ENCODE results near the gene RGS6.

RGS6 gene

DNA sequence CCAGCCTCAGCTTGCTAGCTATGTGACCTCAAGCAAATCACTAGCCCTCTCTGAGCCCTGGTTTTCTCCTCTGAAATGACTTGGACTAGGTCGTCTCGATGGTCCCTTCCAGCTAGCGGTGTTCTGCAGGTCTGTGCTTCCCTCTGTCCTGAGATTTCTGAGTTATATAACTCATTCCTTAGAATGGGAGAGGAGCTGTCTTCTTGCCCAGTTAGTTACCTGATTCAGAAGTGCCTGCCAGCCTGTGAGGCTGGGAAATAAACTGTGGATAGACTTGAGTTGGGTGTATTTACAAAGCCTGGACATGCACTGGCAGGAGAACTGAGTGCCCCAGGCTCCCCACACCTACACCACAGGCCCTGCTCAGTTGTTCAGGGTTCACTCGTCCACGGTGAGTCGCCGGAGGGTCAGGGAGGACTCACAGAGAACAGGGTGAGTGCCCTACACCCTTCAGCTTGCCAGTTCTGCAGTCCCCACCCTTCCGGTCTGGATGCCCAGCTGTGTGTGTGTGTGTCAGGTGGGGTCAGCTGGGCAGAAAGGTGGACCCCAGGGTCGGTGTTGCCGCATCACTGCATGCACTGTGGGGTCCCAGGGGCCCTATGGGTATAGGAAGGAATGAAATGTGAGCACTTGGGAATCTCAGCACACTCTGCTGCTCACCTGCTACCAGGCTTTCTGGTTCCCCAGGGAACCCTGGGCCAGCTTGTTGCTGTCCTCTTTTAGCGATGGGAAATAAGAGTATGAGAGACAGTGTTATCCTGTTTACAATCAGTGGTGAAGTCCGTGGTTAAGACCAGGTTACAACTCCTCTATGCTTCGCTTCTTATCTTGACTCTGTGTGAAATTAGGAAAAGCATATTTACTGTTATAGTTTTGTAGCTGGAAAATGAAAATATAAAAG is 613.4 kb downstream of the RGS6 start:
- Histone ChIP-seq H3K9ac (ENCODE audit: low read length) (no peak overlapping the region), H3K4me3 (ENCODE audit: low read length) (no peak overlapping the region), H3K27me3 (ENCODE audit: control insufficient read depth, insufficient read depth, low read length) (no peaks in the 10 kb centered on the region), H3K4me1 (ENCODE audit: control insufficient read depth, low read depth, low read length) (peaks cover 11% of the 10 kb centered on the region), H3K27ac (ENCODE audit: low read length) (no peak overlapping the region), H3K9me3 (ENCODE audit: control insufficient read depth, low read depth, low read length) (no peaks in the 10 kb centered on the region), H3K36me3 (ENCODE audit: control insufficient read depth, low read depth, low read length) (no peaks in the 10 kb centered on the region)

DNA sequence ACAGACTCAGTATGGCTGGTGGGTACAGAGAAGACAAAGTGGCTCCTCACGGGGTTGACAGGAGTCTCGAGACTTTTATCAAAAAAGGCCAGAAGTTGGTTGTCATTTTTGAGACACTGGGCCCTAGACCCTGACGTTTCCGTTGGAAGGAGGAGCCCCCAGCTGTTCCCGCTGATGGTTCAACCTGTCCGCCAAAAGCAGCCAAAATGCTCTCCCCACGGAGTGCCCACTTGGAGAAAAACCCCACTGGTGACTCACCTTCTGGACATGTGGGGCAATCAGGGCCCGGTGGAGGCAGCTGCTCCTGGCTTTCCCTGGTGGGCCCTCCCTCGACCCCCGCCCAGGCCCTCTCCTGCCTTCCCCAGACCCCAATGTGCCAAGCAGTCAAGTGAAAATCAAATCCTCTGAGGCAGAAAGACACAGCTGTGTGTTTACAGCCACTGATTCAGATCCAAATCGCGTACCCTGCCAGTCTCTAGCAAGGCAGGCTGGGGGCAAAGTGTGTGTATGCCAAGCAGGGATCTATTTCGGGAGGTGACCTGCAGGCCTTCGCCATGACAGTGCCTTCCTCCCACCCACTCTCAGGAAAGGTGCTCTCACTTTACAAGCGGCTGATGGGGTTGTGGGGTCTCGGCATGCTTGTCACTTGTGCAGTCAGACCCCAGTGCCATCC is 614.3 kb downstream of the RGS6 start:
- Histone ChIP-seq H3K27me3 (ENCODE audit: control insufficient read depth, insufficient read depth, low read length) (no peaks in the 10 kb centered on the region), H3K36me3 (ENCODE audit: control insufficient read depth, low read depth, low read length) (no peaks in the 10 kb centered on the region), H3K9me3 (ENCODE audit: control insufficient read depth, low read depth, low read length) (no peaks in the 10 kb centered on the region), H3K27ac (ENCODE audit: low read length) (no peak overlapping the region), H3K9ac (ENCODE audit: low read length) (no peak overlapping the region), H3K4me1 (ENCODE audit: control insufficient read depth, low read depth, low read length) (peaks cover 11% of the 10 kb centered on the region), H3K4me3 (ENCODE audit: low read length) (no peak overlapping the region)

DNA sequence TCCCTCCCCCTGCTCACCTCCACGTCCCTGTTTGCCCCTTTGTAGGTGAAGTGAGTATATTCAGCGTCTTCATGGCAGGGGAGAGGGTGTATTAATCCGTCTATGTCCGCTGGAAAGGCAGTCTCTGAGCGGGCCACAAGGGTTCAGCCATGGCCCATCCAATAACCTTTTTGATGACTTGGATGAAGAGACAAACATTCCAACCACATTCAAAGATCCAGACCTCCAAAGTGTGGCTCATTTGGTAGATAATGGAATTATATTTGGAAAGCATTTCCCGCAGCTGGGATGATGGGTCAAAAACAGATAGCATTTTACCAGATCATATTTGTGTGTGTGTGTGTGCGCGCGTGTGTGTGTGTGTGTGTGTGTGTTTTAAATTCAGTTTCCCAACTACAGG is 615.8 kb downstream of the RGS6 start:
- Histone ChIP-seq H3K4me1 (ENCODE audit: control insufficient read depth, low read depth, low read length) (peaks cover 11% of the 10 kb centered on the region), H3K9me3 (ENCODE audit: control insufficient read depth, low read depth, low read length) (no peaks in the 10 kb centered on the region), H3K4me3 (ENCODE audit: low read length) (no peak overlapping the region), H3K27ac (ENCODE audit: low read length) (no peak overlapping the region), H3K36me3 (ENCODE audit: control insufficient read depth, low read depth, low read length) (no peaks in the 10 kb centered on the region), H3K9ac (ENCODE audit: low read length) (no peak overlapping the region), H3K27me3 (ENCODE audit: control insufficient read depth, insufficient read depth, low read length) (no peaks in the 10 kb centered on the region)

DNA sequence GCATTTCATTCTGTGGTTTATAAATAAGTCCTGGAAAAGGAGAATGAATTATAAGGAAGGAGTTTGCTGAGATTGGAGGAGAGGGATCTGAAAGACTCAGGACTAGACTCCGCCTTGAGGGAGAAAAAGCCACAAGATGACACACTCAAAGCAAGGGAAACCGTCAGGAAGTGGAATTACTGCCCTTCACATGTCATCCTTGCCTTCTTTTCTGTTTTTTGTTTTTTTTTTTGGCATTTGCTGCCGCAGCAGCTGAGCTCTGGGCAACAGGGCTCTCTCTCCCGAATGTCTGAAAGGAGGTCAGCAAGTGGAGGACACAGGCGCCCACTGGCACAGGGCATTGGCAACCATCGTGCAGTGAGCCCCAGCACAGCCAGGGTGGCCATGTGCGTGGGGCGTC is 616.8 kb downstream of the RGS6 start:
- H3K9me3 ChIP-seq (ENCODE audit: control insufficient read depth, low read depth, low read length), result no peaks in the 10 kb centered on the region
- no peaks in the 10 kb centered on the region for H3K36me3 ChIP-seq (ENCODE audit: control insufficient read depth, low read depth, low read length)
- H3K27ac ChIP-seq (ENCODE audit: low read length), result no peak overlapping the region
- H3K4me3 ChIP-seq (ENCODE audit: low read length), result no peak overlapping the region
- no peak overlapping the region for H3K9ac ChIP-seq (ENCODE audit: low read length)
- H3K4me1 ChIP-seq (ENCODE audit: control insufficient read depth, low read depth, low read length), result peaks cover 18% of the 10 kb centered on the region
- no peaks in the 10 kb centered on the region for H3K27me3 ChIP-seq (ENCODE audit: control insufficient read depth, insufficient read depth, low read length)

DNA sequence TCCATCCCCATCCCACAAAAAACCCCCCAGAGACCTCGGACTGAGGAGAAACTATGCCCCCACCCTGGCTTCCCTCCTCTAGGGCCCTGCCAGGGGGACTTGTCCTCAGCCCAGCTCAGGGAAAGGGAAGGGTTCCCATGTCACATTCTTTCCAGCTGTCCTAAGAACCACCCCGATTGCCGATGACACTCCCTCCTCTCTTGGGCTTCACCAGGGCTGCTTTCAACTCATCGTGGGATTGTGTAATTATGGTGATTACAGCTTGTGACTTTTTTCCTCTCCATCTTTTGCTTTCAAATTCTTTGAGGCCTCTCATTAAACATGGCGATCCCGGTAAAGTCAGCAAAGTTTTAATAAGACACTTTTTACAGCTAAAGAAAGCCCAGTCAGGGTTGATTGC is 617.6 kb downstream of the RGS6 start:
- H3K27ac ChIP-seq (ENCODE audit: low read length), result no peak overlapping the region
- no peak overlapping the region for H3K9ac ChIP-seq (ENCODE audit: low read length)
- no peaks in the 10 kb centered on the region for H3K27me3 ChIP-seq (ENCODE audit: control insufficient read depth, insufficient read depth, low read length)
- no peak overlapping the region for H3K4me3 ChIP-seq (ENCODE audit: low read length)
- H3K9me3 ChIP-seq (ENCODE audit: control insufficient read depth, low read depth, low read length), result no peaks in the 10 kb centered on the region
- peaks cover 15% of the 10 kb centered on the region for H3K4me1 ChIP-seq (ENCODE audit: control insufficient read depth, low read depth, low read length)
- H3K36me3 ChIP-seq (ENCODE audit: control insufficient read depth, low read depth, low read length), result no peaks in the 10 kb centered on the region

GRCh38 chr14:72550513-72550912 is 618.3 kb downstream of the RGS6 start:
- no peaks in the 10 kb centered on the region for H3K27me3 ChIP-seq (ENCODE audit: control insufficient read depth, insufficient read depth, low read length)
- no peak overlapping the region for H3K4me3 ChIP-seq (ENCODE audit: low read length)
- H3K9me3 ChIP-seq (ENCODE audit: control insufficient read depth, low read depth, low read length), result no peaks in the 10 kb centered on the region
- no peaks in the 10 kb centered on the region for H3K36me3 ChIP-seq (ENCODE audit: control insufficient read depth, low read depth, low read length)
- peaks cover 10% of the 10 kb centered on the region for H3K4me1 ChIP-seq (ENCODE audit: control insufficient read depth, low read depth, low read length)
- no peak overlapping the region for H3K27ac ChIP-seq (ENCODE audit: low read length)
- H3K9ac ChIP-seq (ENCODE audit: low read length), result no peak overlapping the region

- Histone ChIP-seq H3K4me1 (ENCODE audit: control insufficient read depth, low read depth, low read length) (peaks cover 10% of the 10 kb centered on the region), H3K36me3 (ENCODE audit: control insufficient read depth, low read depth, low read length) (no peaks in the 10 kb centered on the region), H3K27ac (ENCODE audit: low read length) (no peak overlapping the region), H3K9me3 (ENCODE audit: control insufficient read depth, low read depth, low read length) (no peaks in the 10 kb centered on the region), H3K27me3 (ENCODE audit: control insufficient read depth, insufficient read depth, low read length) (no peaks in the 10 kb centered on the region), H3K9ac (ENCODE audit: low read length) (no peak overlapping the region), H3K4me3 (ENCODE audit: low read length) (no peak overlapping the region)
Observed at GRCh38 chr14:72552236-72552635, 620.0 kb downstream of the RGS6 start.

DNA sequence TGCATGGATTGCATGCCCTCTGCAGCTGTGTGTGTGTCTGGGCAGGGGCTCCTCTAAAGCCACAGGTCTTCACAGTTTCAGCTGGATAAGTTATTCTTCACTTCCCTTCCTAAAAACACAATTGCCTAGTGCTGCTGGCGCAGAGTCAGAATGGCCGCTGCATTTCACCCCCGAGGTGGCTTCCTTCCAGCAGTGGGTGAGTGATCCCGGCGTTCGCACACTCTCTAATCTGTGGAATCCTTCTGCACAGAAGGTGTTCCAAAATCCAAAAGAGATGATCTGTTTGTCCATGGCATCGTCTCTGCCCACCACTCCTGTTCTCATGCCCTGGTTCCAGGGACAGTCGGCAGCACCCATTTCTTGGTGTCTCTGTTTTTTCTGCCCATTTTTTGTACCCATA is 620.9 kb downstream of the RGS6 start:
- H3K9ac ChIP-seq (ENCODE audit: low read length), result no peak overlapping the region
- H3K9me3 ChIP-seq (ENCODE audit: control insufficient read depth, low read depth, low read length), result no peaks in the 10 kb centered on the region
- no peaks in the 10 kb centered on the region for H3K36me3 ChIP-seq (ENCODE audit: control insufficient read depth, low read depth, low read length)
- no peak overlapping the region for H3K4me3 ChIP-seq (ENCODE audit: low read length)
- no peak overlapping the region for H3K27ac ChIP-seq (ENCODE audit: low read length)
- H3K27me3 ChIP-seq (ENCODE audit: control insufficient read depth, insufficient read depth, low read length), result no peaks in the 10 kb centered on the region
- peaks cover 10% of the 10 kb centered on the region for H3K4me1 ChIP-seq (ENCODE audit: control insufficient read depth, low read depth, low read length)

DNA sequence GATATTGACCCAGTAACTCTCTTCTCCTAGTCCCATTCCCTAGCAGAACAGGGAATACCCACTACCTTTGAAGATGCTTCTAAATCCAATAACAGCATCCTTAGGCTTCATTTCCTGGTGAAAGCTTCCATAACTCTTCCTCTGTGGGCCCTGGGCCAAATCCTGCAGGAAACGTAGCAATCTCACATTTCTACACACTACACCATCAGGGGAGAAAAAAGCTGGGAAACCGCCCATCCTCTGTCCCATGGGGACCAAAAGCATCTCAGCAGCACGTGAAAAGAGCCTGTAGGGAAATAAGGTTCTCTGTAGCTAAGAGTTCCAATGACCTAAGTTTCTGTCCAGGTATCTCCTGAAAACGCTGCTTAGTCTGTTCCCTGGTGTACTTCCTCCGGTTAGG is 621.4 kb downstream of the RGS6 start:
- Histone ChIP-seq H3K4me1 (ENCODE audit: control insufficient read depth, low read depth, low read length) (peaks cover 13% of the 10 kb centered on the region), H3K36me3 (ENCODE audit: control insufficient read depth, low read depth, low read length) (no peaks in the 10 kb centered on the region), H3K27me3 (ENCODE audit: control insufficient read depth, insufficient read depth, low read length) (no peaks in the 10 kb centered on the region), H3K27ac (ENCODE audit: low read length) (no peak overlapping the region), H3K4me3 (ENCODE audit: low read length) (no peak overlapping the region), H3K9me3 (ENCODE audit: control insufficient read depth, low read depth, low read length) (no peaks in the 10 kb centered on the region), H3K9ac (ENCODE audit: low read length) (no peak overlapping the region)

GRCh38 chr14:72554401-72554800 is 622.2 kb downstream of the RGS6 start:
- no peaks in the 10 kb centered on the region for H3K36me3 ChIP-seq (ENCODE audit: control insufficient read depth, low read depth, low read length)
- no peak overlapping the region for H3K9ac ChIP-seq (ENCODE audit: low read length)
- H3K27ac ChIP-seq (ENCODE audit: low read length), result no peak overlapping the region
- H3K9me3 ChIP-seq (ENCODE audit: control insufficient read depth, low read depth, low read length), result no peaks in the 10 kb centered on the region
- H3K27me3 ChIP-seq (ENCODE audit: control insufficient read depth, insufficient read depth, low read length), result no peaks in the 10 kb centered on the region
- no peak overlapping the region for H3K4me3 ChIP-seq (ENCODE audit: low read length)
- peaks cover 18% of the 10 kb centered on the region for H3K4me1 ChIP-seq (ENCODE audit: control insufficient read depth, low read depth, low read length)

DNA sequence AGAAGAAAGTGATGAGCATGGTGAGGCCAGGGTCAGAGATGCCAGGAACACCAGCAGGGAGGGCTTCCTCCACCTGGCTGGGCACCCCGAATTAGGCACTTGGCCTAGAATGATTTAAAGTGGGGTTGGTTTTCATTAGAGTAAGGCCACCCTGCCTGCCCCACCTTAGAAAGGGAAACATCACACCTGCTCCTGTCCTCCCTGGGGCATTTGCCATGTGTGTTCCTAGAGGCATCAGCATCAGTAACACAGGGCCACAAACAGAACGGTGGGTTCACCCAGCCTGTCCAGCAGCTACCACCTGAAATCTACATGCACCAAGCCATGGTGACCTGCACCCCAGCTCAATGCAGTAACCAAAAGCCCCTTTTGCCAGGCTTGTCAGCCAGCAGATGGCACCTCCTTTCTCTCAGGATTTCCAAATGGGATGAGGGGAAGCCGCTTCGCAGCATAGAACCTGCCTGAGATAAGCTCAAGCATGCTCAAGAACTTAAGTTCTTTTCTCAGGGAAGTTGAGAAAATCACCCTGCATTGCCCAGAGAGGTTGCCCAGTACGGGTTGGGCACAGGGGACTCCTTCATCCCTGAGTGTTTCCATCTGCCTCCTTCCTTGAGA is 622.9 kb downstream of the RGS6 start:
- Histone ChIP-seq H3K36me3 (ENCODE audit: control insufficient read depth, low read depth, low read length) (no peaks in the 10 kb centered on the region), H3K9me3 (ENCODE audit: control insufficient read depth, low read depth, low read length) (no peaks in the 10 kb centered on the region), H3K27me3 (ENCODE audit: control insufficient read depth, insufficient read depth, low read length) (no peaks in the 10 kb centered on the region), H3K4me1 (ENCODE audit: control insufficient read depth, low read depth, low read length) (peaks cover 20% of the 10 kb centered on the region), H3K4me3 (ENCODE audit: low read length) (no peak overlapping the region), H3K9ac (ENCODE audit: low read length) (no peak overlapping the region), H3K27ac (ENCODE audit: low read length) (no peak overlapping the region)
